RWPE1 (cell line): ENCODE results near the gene ALOX5.
"Not testable (repeated sequence)": the region's sequence is repeated elsewhere in the genome, so short reads cannot be mapped to it uniquely, and the experiment has no call there.

ENCODE experiments used
- CTCF ChIA-PET: fragments of 350-600 bp; sonication (Branson Sonifier 250); formaldehyde crosslinking; extraction: SDS; loops from one replicate; lab custom pipeline; 2021; lab: Yijun Ruan, JAX
- POLR2A ChIA-PET: fragments of 400-600 bp; formaldehyde crosslinking; extraction: SDS; loops from one replicate; lab custom pipeline; 2020; ENCODE audit warnings: antibody characterized with exemption; ENCODE audit not compliant: low non-redundant PET; lab: Yijun Ruan, JAX
- DNase-seq: peaks from one replicate; pipeline ENCODE4 v3.0.0; 2012; ENCODE audit warnings: low spot score
- H3K27ac ChIP-seq: fragments of 450-650 bp; 2 replicates; pipeline ENCODE4 v1.5.1; 2017
- CTCF ChIP-seq: fragments of 450-650 bp; conservative IDR thresholded peaks from 2 replicates; pipeline ENCODE4 v1.5.1; 2017; ENCODE audit warnings: low read depth, mild to moderate bottlenecking

Gene ALOX5

GRCh38 chr10:45380903-45381620 lies 7.0 kb downstream of the ALOX5 start:
- no peak for DNase-seq
- H3K27ac ChIP-seq, result no peak overlapping the region
- CTCF ChIA-PET, result no interaction called here
- TF ChIP-seq CTCF, result no peak
- POLR2A ChIA-PET, result no interaction called here

- no peak for TF ChIP-seq CTCF
- ChIA-PET CTCF (no interaction called here), POLR2A (no interaction called here)
- no peak for DNase-seq
- no peak overlapping the region for H3K27ac ChIP-seq
Observed at GRCh38 chr10:45382591-45382990, 8.6 kb downstream of the ALOX5 start.

- no peak for TF ChIP-seq CTCF
- ChIA-PET CTCF (no interaction called here), POLR2A (no interaction called here)
- DNase-seq, result no peak
- H3K27ac ChIP-seq, result no peak overlapping the region
Observed at GRCh38 chr10:45383682-45384330, 9.8 kb downstream of the ALOX5 start.

- H3K27ac ChIP-seq, result no peak overlapping the region
- POLR2A ChIA-PET, result no interaction called here
- TF ChIP-seq CTCF, result no peak
- DNase-seq, result no peak
- CTCF ChIA-PET, result no interaction called here
Observed at GRCh38 chr10:45386657-45387056, 12.6 kb downstream of the ALOX5 start.

GRCh38 chr10:45387096-45387893 lies 13.3 kb downstream of the ALOX5 start:
- CTCF ChIA-PET, result no interaction called here
- no peak for TF ChIP-seq CTCF
- no peak for DNase-seq
- POLR2A ChIA-PET, result interaction anchor here (0.6 kb wide), 1 partner anchor 204 kb away, joined by 4 read pairs; no protein-coding TSS in a partner anchor
- no peak overlapping the region for H3K27ac ChIP-seq

- H3K27ac ChIP-seq, DNase-seq, CTCF ChIA-PET, POLR2A ChIA-PET: not testable (repeated sequence)
Observed at GRCh38 chr10:45389671-45390070, 15.7 kb downstream of the ALOX5 start.

- CTCF ChIA-PET, POLR2A ChIA-PET, DNase-seq, H3K27ac ChIP-seq: not testable (repeated sequence)
Observed at GRCh38 chr10:45391636-45392035, 17.6 kb downstream of the ALOX5 start.
